CD4-positive, alpha-beta T cell treated with Interleukin-17A for 1 hour (primary cell): ENCODE data around the gene ADGRV1.
"Not testable (repeated sequence)": the region's sequence is repeated elsewhere in the genome, so short reads cannot be mapped to it uniquely, and the experiment has no call there.

ENCODE experiments used
- DNase-seq: peaks from one replicate; pipeline ENCODE4 v3.0.0-alpha.2; 2020

Gene ADGRV1

DNA sequence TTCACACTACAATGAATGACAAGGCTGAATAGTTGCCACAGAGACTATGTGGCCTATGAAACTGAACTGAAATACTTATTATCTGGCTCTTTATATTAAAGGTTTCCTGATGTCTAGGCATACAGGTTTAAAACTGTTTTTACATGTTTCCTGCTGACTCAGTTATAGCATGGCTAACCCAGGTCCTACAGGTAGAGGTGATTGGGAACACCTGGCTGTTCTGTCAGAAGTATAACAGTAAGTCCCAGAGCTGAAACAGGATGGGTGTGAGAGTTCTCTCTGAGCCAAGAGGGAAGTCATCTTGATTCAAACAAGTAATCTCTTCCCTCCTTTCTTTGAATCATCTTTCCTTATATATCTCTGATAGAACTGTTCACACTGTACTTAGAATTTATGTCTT lies 4.9 kb upstream of the ADGRV1 start:
- no peak for DNase-seq

- DNase-seq: no peak
Measured at GRCh38 chr5:90554358-90555006, 4.1 kb upstream of the ADGRV1 start.

- DNase-seq: no peak
Measured at GRCh38 chr5:90555666-90556065, 2.9 kb upstream of the ADGRV1 start.

DNA sequence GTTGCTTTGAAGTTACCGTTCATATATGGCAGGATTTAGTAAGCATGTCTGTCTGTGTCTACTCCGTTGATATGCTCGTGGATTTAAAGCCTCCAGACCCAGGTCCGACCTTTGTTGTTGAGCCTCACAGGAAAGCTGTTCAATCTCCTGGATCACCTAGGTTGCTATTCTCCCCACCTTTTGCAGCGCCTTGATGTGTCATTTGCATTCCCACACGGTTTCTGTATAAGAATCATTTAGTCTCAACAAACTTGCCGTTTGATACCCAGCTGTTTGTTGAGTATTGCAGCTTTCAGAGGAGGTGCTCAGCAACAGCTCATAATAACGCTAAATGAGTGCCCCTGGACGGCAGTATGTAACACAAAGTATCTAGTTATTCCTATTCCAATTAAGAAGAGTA lies 1.2 kb upstream of the ADGRV1 start:
- no peak for DNase-seq

- no peak for DNase-seq
Measured at GRCh38 chr5:90557871-90558270, 726 bp upstream of the ADGRV1 start.

DNA sequence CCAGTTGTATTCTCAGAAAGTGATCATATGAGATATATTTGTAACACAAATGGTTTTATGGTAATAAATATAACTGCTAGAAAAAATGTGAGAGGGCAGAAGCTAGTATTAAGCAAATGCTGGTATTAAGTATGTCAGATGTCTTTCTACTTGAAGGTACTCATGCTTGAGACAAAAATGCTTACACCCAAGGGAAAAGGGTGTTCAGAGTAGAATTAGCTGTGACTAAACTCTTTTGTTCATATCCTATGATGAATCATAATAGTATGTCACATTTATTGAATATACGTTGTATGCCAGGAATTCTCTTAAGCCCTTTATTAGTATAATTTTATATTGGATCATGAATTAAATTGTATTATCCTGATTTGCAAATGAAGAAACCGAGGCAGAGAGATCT lies 2.2 kb downstream of the ADGRV1 start:
- no peak for DNase-seq

GRCh38 chr5:90561766-90562165 lies 3.2 kb downstream of the ADGRV1 start:
- DNase-seq: no peak

- no peak for DNase-seq
Measured at GRCh38 chr5:90562341-90562740, 3.7 kb downstream of the ADGRV1 start.

DNA sequence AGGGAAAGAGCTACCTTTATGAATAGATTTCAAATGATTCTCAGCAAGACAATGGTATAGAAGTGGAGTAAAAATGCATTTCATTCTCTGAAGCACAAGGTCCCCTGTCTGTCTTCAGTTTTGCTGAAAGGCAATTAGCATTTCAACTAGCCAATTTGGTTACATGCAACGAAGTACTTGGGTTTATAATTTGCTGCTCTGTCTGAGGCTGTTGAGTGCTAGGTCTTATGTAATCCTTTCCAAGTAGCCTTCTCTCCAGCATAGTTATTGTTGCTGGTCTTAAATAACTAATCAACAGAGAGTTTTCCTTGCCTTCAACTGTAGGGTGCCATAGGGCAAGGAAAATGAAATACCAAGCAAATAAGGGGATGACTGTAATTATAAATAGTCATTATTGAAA lies 4.5 kb downstream of the ADGRV1 start:
- no peak for DNase-seq

GRCh38 chr5:90565491-90565890 lies 6.9 kb downstream of the ADGRV1 start:
- no peak for DNase-seq

- DNase-seq: no peak
Measured at GRCh38 chr5:90569084-90569483, 10.5 kb downstream of the ADGRV1 start.

- DNase-seq: no peak
Measured at GRCh38 chr5:90570034-90570433, 11.4 kb downstream of the ADGRV1 start.

- DNase-seq: no peak
Measured at GRCh38 chr5:90571147-90571773, 12.7 kb downstream of the ADGRV1 start.

DNA sequence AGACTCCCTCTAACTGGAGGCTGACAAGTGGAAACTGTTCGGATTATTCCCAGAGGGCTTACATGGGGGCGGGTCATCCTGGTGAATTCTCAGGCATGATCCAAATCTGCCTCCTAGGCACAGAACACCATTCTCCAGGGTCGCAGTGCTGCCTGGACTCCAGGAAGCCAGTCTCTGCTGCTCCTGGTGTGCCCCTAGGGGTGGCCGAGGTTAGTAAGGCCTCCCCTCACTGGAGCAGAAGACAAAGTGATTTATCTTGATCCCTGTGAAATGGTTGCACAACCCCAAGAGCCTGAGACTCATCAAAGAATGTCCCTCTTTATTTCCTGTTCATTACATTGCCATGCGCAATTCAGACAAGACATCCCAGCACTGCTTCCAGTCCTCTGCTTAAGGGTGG lies 17.1 kb downstream of the ADGRV1 start:
- DNase-seq: no peak

- not testable (repeated sequence) for DNase-seq
Measured at GRCh38 chr5:90576566-90576965, 18.0 kb downstream of the ADGRV1 start.

DNA sequence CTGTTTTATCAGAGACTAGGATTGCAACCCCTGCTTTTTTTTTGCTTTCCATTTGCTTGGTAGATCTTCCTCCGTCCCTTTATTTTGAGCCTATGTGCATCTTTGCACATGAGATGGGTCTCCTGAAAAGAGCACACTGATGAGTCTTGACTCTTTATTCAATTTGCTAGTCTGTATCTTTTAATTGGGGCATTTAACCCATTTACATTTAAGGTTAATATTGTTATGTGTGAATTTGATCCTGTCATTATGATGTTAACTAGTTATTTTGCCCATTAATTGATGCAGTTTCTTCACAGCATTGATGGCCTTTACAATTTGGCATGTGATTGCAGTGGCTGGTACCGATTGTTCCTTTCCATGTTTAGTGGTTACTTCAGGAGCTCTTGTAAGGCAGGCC lies 21.3 kb downstream of the ADGRV1 start:
- DNase-seq: not testable (repeated sequence)

GRCh38 chr5:90581956-90582355 lies 23.4 kb downstream of the ADGRV1 start:
- no peak for DNase-seq

DNA sequence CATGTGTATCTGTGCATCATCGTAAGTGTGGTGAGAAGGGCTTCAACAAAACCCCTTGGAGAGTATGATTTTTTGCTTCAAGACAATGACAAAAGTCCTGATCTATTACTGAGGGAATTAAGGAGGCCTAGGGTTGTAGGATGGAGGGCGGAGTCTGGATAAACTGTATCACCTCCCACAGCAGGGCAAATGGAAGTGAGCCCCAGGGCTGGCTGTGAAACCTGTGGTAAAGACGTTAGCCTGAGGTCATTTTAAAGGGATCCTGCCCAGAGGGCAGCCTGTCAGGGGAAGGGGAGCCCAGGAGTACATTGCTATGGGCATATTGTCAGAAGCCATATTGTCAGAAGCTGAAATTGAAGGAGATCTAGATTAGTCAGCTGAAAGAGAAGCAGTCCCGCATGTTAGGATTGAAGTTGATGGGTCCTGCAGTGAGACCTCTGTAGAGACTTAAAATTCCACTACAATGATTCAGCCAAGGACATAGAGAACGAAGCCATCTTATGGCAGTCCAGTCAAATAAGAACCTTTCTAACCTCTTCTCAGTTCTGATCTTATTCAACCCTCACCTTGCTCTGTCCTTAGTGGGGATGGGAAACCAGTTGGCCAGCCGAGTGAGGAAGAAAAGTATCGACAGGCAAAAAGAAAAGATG lies 26.9 kb downstream of the ADGRV1 start:
- DNase-seq: no peak

- no peak for DNase-seq
Measured at GRCh38 chr5:90586469-90586868, 27.9 kb downstream of the ADGRV1 start.

DNA sequence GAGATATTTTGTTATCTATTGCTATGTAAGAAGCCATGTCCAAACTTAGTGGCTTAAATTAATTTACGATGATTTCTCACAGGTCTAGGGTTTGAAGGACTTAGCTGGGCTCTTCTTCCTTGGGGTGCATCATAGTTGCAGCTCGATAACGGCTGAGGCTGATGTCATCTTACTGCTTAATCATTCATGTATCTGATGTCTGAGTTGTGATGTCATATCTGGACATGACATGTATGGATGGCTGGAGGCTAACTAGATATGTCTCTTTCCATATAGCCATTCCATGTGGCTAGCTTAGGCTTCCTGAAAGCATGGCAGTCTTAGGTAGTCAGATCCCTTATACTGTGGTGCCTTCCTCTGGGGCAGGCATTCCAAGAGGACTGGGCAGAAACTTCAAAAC lies 31.6 kb downstream of the ADGRV1 start:
- no peak for DNase-seq

- DNase-seq: not testable (repeated sequence)
Measured at GRCh38 chr5:90593083-90593482, 34.5 kb downstream of the ADGRV1 start.

- DNase-seq: not testable (repeated sequence)
Measured at GRCh38 chr5:90595766-90596165, 37.2 kb downstream of the ADGRV1 start.

DNA sequence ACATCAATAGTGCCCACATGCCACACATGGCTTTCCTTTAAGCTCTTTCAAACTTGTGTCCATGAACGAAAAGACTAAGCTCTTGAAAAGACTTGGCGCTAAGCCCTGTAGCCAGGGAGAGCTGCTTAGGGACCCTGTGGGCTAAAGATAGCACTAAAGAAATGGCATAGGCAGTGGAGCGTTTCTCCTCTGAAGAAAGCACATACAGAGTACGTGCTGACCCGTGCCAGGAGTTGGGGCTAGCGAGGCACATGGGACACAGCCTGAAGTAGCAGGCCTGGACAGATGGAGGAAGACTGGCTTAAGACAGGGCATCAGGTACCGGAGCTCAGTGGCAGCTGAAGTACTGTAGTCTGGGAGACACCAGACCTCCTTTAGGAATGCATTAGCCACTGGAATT lies 39.7 kb downstream of the ADGRV1 start:
- DNase-seq: no peak

- not testable (repeated sequence) for DNase-seq
Measured at GRCh38 chr5:90600307-90600706, 41.7 kb downstream of the ADGRV1 start.

- no peak for DNase-seq
Measured at GRCh38 chr5:90601468-90601867, 42.9 kb downstream of the ADGRV1 start.
